ENCODE measurements around the gene PIMREG.

PIMREG gene, protein sequence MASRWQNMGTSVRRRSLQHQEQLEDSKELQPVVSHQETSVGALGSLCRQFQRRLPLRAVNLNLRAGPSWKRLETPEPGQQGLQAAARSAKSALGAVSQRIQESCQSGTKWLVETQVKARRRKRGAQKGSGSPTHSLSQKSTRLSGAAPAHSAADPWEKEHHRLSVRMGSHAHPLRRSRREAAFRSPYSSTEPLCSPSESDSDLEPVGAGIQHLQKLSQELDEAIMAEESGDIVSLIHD

GRCh38 chr17:6443692-6444570 is at the start of gene PIMREG:
Gene PIMREG (plus strand): TSS chr17:6444455. CDS start chr17:6445111, 656 bp downstream.
- DNase-seq (ENCODE audit: low read depth) = peak; percentile 73

DNA sequence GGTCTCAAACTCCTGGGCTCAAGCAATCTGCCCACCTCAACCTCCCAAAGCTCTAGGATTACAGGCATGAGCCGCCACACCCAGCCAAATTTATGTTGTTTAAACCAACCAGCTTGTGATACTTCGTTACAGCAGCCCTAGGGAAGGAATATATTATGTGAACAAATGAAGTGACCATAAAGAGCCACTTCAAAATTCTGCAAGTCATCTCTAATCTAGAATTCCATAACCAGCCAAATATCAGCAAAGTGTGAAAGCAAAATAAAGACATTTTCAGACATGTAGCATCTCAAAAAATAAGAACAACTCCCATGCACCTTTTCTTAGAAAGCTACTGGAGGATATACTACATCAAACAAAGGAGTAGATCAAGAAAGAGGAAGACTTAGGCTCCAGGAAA is 45.3 kb upstream of the PIMREG start:
- no peak for DNase-seq (ENCODE audit: low read depth)

GRCh38 chr17:6402258-6402657 is 42.0 kb upstream of the PIMREG start:
- DNase-seq (ENCODE audit: low read depth) = no peak

DNA sequence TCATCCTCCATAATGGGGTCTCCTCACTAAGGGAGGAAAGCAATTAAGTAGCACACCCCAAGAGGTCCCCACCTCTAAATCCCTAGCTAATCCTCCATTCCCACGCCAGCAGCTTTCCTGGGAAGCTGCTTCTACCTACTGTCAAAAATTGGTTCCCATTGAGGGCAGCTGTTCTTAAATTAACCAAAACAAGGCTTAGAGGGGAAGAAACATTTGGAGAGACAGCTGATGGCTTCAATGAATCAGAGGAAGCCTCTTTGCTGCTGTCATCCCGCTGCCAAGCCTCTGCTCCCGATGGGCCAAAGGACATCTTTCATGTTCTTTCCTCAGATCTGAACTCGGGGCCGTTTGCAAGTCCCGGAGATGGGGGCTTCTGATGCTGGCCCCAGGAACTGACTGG is 36.0 kb upstream of the PIMREG start:
- no peak for DNase-seq (ENCODE audit: low read depth)

GRCh38 chr17:6408735-6409134 is 35.5 kb upstream of the PIMREG start:
- no peak for DNase-seq (ENCODE audit: low read depth)

DNA sequence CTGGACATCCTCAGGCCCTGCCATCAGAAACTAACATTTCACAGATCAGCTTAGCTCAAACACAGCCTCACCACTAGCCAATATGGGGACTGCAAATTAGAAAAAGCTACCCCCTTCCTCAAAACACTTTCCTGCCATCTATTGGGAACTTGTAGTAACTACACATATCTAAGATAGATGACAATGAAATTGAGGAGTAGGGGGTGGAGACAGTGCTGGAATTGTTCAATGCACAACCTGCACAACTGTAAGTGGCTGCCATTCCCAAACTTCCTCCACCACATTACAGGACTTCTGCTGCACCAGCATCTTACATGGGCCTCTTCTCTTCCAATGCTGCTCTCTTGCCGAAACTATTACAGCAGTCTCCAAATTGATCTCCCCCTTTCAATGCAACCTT is 31.2 kb upstream of the PIMREG start:
- DNase-seq (ENCODE audit: low read depth) = no peak

- DNase-seq (ENCODE audit: low read depth) = no peak
Measured at GRCh38 chr17:6415616-6416015, 28.6 kb upstream of the PIMREG start.

DNA sequence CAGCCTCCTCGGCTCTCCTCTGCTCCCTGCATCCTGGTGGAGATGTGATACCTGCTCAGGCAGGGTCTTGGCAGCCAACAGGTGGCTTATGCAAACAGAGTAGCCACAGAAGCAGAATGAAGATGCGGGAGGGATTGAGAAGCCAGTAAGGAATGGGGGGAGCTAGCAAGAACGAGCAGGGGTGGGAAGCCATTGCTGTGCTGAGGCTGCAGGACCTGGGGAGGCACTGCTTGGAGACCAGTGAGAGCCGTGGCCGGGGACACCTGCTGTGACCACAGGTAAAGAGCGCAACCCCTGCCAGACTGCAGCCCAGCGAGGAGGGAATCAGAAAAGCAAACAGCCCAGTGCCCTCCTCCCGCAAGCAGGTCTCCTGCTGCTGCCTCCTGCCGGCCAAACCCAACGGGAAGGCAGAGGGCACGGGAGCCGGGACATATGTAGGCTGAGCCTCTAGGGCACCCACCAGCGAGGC is 24.0 kb upstream of the PIMREG start:
- no peak for DNase-seq (ENCODE audit: low read depth)

GRCh38 chr17:6421700-6422604 is 22.3 kb upstream of the PIMREG start:
- peak; percentile 48 for DNase-seq (ENCODE audit: low read depth)

- no peak for DNase-seq (ENCODE audit: low read depth)
Measured at GRCh38 chr17:6422654-6423241, 21.5 kb upstream of the PIMREG start.

GRCh38 chr17:6423931-6424330 is 20.3 kb upstream of the PIMREG start:
- DNase-seq (ENCODE audit: low read depth) = no peak

DNA sequence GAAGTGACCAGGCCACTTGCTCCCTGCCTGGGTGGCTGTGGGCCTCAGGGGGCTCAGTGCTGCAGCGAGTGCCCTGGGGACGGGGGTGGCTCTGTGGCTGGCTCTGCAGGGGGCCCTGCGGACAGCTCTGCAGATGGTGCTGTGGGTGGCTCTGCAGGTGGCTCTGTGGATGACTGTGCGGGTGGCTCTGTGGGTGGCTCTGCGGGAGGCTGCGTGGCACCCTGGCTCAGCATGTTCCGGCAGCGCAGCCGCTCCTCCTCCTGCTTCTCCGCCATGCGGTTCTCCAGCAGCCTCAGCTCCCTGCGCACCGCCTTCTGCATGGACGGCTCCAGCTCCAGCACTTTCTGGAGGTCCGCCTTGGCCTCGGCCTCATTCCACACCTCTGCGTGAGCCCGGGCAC is 18.8 kb upstream of the PIMREG start:
- DNase-seq (ENCODE audit: low read depth) = no peak

DNA sequence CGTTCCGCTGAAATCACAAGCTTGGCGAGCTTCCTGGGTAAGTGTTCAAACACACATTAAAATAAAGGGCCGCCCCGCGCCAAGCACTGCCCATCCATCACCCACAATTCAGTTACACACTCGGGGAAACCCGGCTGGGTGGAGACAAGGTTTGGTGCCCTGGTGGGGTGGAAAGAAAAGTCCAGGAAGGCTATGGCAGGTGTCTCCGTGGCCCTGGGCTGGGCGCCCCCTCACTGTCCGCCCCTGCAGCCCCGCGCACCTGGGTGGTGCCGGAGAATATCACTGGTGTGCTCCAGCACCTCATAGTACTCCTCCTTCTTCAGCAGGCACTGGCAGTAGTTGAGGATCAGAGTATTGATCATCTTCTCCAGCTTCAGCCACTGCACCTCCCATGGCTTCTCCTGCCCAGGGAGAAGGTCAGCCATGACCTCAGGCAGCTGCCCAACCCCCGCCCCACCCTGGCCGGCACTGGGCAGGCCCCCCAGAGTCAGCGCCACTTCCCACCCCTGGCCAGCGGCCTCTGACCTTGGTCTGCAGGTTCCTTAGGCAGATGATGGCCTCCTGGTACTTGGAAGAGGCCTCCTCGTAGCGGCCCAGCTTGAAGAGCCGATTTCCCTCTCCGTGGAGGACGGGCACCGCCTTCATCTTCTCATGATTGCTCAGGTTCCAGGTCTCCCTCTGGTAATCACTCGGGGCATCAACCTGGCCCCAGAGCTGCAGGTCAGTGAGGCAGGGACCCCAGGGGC is 17.7 kb upstream of the PIMREG start:
- DNase-seq (ENCODE audit: low read depth) = no peak

DNA sequence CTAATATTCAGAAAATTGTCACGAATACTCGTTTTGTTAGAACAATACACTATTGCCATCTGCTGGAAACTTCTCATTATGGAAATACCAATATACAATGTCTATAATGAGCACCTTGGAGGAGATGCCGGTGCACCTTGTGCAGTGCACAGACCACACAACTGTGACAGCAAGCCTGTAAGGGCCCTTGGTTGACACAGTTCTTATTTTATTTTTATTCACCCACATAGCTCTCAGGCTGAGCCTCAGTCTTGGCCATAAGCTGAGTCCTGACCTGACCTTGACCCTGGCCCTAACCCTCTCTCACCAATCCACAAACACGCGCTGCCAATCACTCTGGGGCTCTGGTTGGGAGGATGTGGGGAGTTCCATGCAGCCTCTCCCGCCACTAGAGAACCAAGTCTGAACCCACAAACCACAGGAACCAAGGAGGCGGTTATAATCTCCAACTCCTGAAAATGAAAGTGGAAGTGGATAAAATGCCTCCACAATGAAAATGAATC is 16.9 kb upstream of the PIMREG start:
- DNase-seq (ENCODE audit: low read depth) = no peak

DNA sequence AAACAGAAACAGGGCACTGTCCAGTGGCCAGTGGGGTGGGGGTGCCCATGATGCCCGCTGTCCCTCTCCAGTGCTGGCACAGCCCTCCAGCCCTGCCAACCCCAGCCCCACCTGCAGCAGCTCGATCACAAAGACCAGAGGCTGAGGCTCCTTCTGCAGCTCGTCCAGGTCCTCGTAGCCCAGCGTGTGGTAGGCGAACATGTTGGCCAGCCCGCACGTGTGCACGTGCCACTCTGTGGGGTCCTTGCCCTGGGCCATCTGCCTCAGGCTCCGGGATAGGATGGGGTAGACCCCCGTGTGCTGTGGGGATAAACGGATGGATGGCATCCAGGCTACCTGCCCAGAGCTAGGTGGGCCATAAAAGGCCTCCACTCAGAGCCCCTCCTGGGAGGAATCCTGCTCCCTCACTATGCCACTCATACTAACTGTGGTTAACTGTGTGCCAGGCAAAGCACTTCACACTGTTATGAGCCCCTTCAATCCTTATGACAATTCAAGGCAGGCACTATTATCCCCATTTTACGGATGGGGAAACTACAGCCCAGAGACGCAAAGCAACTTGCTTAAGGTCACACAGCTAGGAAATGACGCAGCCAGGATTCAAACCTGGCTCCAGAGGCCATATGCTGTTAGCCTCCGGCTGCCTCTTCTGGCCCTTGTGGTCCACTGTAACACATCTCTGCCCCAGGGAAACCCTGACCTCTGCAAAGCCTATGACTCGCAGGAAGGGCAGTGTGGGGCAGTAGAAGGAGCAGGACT is 15.9 kb upstream of the PIMREG start:
- no peak for DNase-seq (ENCODE audit: low read depth)

DNA sequence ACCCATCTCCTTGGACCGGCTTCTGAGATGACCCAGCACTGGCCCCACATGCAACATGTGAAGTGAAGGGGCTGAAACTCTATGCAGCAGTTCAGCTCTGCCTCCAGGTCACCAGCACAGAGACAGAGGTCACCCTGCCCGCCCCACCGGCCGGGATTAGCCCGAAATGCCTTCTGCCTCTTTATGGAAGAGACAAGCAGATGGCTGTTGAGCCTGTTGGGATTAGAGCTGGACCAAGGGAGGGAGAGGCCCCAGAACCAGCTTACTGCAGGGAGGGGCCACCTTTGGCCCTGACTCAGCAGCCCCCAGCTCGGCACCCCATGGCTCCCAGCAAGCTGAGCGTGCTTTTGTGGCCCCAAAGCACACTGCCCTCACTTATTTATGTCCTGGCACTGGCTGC is 15.0 kb upstream of the PIMREG start:
- no peak for DNase-seq (ENCODE audit: low read depth)

- DNase-seq (ENCODE audit: low read depth) = no peak
Measured at GRCh38 chr17:6430769-6431168, 13.5 kb upstream of the PIMREG start.

GRCh38 chr17:6435051-6435450 is 9.2 kb upstream of the PIMREG start, which contains the start of gene AIPL1:
Gene AIPL1 (minus strand): TSS chr17:6435121. CDS start chr17:6435104, 17 bp downstream.
- DNase-seq (ENCODE audit: low read depth) = no peak

DNA sequence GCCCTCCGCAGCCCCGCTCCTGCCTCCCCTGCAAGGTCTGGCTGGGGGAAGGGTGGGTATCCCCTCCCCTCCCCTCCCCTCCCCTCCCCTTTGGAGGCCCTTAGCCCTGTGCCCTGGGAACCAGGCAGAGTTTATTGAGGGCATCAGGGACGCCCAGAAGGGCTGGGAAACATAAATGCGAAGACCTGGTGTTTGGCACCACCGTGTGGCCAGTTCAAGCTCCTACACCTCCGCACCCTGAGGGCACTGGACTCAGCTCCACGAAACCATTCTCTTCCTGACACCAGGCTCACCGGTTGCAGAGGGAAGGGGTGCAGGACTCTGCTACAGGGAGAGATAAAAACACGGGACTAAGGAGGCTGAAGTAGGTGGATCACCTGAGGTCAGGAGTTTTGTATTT is 8.3 kb upstream of the PIMREG start:
- peak; percentile 38 for DNase-seq (ENCODE audit: low read depth)

DNA sequence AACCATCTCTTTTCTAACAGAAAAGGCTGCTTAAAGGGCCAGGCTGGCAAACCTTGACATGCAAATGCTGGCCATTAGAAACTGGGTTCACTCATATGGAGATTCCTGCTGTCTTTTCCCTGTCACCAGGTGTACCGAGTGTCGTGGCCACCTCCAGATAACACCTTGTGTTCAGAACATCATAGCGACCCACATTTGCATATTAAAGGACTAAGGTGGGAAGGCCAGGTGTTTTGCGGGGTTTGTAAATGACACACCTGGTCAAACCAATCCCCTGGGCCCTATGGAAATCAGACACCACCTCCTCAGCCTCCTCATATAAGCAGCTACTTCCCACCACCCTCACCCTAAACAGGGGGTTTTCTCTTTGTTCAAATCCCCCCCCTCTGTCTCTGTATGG is 6.8 kb upstream of the PIMREG start:
- DNase-seq (ENCODE audit: low read depth) = no peak
